Measurements from ENCODE around the gene LYPD6B.

- TF ChIP-seq EP300 (IDR thresholded peaks at IDR 0.05; ENCODE audit: borderline replicate concordance) (no peak), TAF1 (IDR thresholded peaks at IDR 0.05; ENCODE audit: low read depth) (no peak), CREB1 (IDR thresholded peaks at IDR 0.05; ENCODE audit: low read depth) (no peak), CEBPB (IDR thresholded peaks at IDR 0.05) (no peak), TEAD4 (IDR thresholded peaks at IDR 0.05) (no peak), ZBTB7A (IDR thresholded peaks at IDR 0.05; ENCODE audit: low read depth) (no peak), FOXM1 (IDR thresholded peaks at IDR 0.05; ENCODE audit: borderline replicate concordance, low read depth) (no peak), RAD21 (IDR thresholded peaks at IDR 0.05; ENCODE audit: low read depth) (no peak)
- TF ChIP-seq, protein P1, sequence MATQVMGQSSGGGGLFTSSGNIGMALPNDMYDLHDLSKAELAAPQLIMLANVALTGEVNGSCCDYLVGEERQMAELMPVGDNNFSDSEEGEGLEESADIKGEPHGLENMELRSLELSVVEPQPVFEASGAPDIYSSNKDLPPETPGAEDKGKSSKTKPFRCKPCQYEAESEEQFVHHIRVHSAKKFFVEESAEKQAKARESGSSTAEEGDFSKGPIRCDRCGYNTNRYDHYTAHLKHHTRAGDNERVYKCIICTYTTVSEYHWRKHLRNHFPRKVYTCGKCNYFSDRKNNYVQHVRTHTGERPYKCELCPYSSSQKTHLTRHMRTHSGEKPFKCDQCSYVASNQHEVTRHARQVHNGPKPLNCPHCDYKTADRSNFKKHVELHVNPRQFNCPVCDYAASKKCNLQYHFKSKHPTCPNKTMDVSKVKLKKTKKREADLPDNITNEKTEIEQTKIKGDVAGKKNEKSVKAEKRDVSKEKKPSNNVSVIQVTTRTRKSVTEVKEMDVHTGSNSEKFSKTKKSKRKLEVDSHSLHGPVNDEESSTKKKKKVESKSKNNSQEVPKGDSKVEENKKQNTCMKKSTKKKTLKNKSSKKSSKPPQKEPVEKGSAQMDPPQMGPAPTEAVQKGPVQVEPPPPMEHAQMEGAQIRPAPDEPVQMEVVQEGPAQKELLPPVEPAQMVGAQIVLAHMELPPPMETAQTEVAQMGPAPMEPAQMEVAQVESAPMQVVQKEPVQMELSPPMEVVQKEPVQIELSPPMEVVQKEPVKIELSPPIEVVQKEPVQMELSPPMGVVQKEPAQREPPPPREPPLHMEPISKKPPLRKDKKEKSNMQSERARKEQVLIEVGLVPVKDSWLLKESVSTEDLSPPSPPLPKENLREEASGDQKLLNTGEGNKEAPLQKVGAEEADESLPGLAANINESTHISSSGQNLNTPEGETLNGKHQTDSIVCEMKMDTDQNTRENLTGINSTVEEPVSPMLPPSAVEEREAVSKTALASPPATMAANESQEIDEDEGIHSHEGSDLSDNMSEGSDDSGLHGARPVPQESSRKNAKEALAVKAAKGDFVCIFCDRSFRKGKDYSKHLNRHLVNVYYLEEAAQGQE (IDR thresholded peaks at IDR 0.05; ENCODE audit: low read depth) = no peak
- TF ChIP-seq, protein P2, sequence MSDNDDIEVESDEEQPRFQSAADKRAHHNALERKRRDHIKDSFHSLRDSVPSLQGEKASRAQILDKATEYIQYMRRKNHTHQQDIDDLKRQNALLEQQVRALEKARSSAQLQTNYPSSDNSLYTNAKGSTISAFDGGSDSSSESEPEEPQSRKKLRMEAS (IDR thresholded peaks at IDR 0.05) = no peak
- TF ChIP-seq, protein P3, sequence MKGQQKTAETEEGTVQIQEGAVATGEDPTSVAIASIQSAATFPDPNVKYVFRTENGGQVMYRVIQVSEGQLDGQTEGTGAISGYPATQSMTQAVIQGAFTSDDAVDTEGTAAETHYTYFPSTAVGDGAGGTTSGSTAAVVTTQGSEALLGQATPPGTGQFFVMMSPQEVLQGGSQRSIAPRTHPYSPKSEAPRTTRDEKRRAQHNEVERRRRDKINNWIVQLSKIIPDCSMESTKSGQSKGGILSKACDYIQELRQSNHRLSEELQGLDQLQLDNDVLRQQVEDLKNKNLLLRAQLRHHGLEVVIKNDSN (IDR thresholded peaks at IDR 0.05) = no peak
Measured at GRCh38 chr2:149059822-149060221, 21.3 kb downstream of the LYPD6B start.

Measured in Ishikawa (cell line).